Neural crest cell (in vitro differentiated cells): ENCODE data around the gene USP13. TPM values are rescaled to one million over a fixed set of nuclear protein-coding genes. Genes with fewer than 3 reads are reported as not detected.

ENCODE experiments used
- DNase-seq: peaks from one replicate; pipeline ENCODE4 v3.0.0; 2021; ENCODE audit warnings: low read depth, mixed read lengths, low spot score
- H3K27ac Mint-ChIP-seq: one replicate; pipeline ENCODE4 v1.8.0; 2021; ENCODE audit warnings: mild to moderate bottlenecking, mixed read lengths; ENCODE audit not compliant: unreplicated experiment
- H3K27me3 Mint-ChIP-seq: 2 replicates; pipeline ENCODE4 v1.8.0; 2021; ENCODE audit warnings: low read depth, mild to moderate bottlenecking, mixed read lengths
- H3K36me3 Mint-ChIP-seq: 2 replicates; pipeline ENCODE4 v1.8.0; 2021; ENCODE audit warnings: low read depth, mild to moderate bottlenecking, mixed read lengths
- H3K4me1 Mint-ChIP-seq: 2 replicates; pipeline ENCODE4 v1.8.0; 2021; ENCODE audit warnings: mixed read lengths
- H3K4me3 Mint-ChIP-seq: one replicate; pipeline ENCODE4 v1.8.0; 2021; ENCODE audit warnings: mild to moderate bottlenecking, mixed read lengths
- H3K9me3 Mint-ChIP-seq: 2 replicates; pipeline ENCODE4 v1.8.0; 2021; ENCODE audit warnings: mixed read lengths
- total RNA-seq: library from RNA; stranded (reverse); gene quantifications from 2 replicates; pipeline ENCODE4 v1.2.1, GENCODE V29; 2021
- TF ChIP-seq, protein P1 (sequence below): fragments of 200-600 bp; sonication (generic); conservative IDR thresholded peaks from 2 replicates; pipeline ENCODE4 v1.5.0; 2021; ENCODE audit warnings: antibody characterized with exemption, mild to moderate bottlenecking

Gene USP13
- total RNA-seq, 1 donor from 2014 or later, result 26.7 TPM

- Mint-ChIP-seq H3K36me3 (peaks cover 3% of the 10 kb centered on the region), H3K27ac (no peak overlapping the region), H3K9me3 (no peaks in the 10 kb centered on the region), H3K4me1 (peaks cover 22% of the 10 kb centered on the region), H3K4me3 (peak overlapping the region; percentile 80), H3K27me3 (no peaks in the 10 kb centered on the region)
- TF ChIP-seq, protein P1, sequence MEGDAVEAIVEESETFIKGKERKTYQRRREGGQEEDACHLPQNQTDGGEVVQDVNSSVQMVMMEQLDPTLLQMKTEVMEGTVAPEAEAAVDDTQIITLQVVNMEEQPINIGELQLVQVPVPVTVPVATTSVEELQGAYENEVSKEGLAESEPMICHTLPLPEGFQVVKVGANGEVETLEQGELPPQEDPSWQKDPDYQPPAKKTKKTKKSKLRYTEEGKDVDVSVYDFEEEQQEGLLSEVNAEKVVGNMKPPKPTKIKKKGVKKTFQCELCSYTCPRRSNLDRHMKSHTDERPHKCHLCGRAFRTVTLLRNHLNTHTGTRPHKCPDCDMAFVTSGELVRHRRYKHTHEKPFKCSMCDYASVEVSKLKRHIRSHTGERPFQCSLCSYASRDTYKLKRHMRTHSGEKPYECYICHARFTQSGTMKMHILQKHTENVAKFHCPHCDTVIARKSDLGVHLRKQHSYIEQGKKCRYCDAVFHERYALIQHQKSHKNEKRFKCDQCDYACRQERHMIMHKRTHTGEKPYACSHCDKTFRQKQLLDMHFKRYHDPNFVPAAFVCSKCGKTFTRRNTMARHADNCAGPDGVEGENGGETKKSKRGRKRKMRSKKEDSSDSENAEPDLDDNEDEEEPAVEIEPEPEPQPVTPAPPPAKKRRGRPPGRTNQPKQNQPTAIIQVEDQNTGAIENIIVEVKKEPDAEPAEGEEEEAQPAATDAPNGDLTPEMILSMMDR, result no peak
- DNase-seq, result no peak
These were observed 46.2 kb upstream of the USP13 start for GRCh38 chr3:179606534-179607085.

DNA sequence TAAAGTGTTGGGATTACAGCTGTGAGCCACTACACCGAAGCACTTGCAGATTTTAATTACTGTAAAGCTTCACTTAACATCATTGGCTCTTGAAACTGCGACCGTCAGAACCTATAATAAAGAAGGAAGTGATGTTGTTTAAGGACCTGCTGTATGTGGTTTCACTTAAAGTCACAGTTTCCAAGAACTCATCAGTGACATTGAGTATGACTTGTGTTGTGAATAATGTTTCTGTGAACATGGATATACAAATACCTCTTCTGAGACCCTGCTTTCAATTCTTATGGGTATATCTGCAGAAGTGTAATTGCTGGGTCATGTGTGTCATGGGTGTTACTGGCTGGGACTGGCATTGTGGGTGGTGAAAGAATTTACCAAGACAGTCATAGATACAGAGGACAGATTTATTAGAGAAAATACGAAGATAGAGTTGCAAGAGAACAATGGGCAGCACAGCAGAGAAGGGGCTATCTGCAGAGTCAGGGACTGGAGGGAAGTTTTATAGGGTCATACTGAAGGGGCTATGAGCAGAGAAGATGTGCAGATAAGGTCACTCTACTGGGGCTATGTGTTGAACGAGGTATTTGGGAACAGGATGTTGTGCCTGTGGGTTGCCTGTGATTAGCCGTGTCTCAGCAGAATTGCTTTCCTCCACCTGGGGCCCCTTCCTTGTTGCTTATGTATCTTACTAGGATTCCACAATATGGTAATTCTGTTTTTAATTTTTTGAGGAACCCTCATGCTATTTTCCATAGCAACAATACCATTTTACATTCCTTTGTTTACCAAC lies 43.7 kb upstream of the USP13 start:
- TF ChIP-seq, protein P1, result no peak
- H3K27me3 Mint-ChIP-seq, result no peaks in the 10 kb centered on the region
- H3K9me3 Mint-ChIP-seq, result no peaks in the 10 kb centered on the region
- H3K4me3 Mint-ChIP-seq, result peak overlapping the region; percentile 18
- no peak for DNase-seq
- H3K27ac Mint-ChIP-seq, result no peak overlapping the region
- H3K36me3 Mint-ChIP-seq, result peaks cover 3% of the 10 kb centered on the region
- H3K4me1 Mint-ChIP-seq, result peaks cover 22% of the 10 kb centered on the region

- Mint-ChIP-seq H3K36me3 (peaks cover 3% of the 10 kb centered on the region), H3K4me1 (peaks cover 13% of the 10 kb centered on the region), H3K27me3 (no peaks in the 10 kb centered on the region), H3K4me3 (no peak overlapping the region), H3K9me3 (no peaks in the 10 kb centered on the region), H3K27ac (no peak overlapping the region)
- TF ChIP-seq, protein P1, result no peak
- DNase-seq, result no peak
These were observed 42.8 kb upstream of the USP13 start for GRCh38 chr3:179610066-179610465.

DNA sequence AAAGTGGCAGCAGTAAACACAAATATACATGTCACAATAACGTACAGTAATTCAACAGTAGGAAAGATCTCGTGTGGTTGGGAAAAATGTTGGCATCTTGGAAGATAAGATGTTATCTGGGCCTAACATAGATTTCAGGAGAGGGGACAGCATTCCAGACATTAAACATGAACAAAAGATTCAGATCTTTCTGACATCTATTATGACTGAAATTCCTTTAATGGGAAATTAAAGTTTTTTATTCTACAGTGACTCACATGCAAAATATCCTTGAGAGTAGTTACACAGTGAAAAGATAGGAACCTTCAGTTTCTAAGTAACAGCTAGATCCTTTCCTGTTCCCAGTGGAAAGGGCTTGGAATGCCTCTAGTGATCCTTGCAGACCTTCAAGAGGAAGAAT lies 39.0 kb upstream of the USP13 start:
- H3K4me1 Mint-ChIP-seq, result peaks cover 3% of the 10 kb centered on the region
- no peak overlapping the region for H3K4me3 Mint-ChIP-seq
- TF ChIP-seq, protein P1, result no peak
- H3K36me3 Mint-ChIP-seq, result peaks cover 10% of the 10 kb centered on the region
- no peaks in the 10 kb centered on the region for H3K27me3 Mint-ChIP-seq
- DNase-seq, result no peak
- H3K9me3 Mint-ChIP-seq, result no peaks in the 10 kb centered on the region
- H3K27ac Mint-ChIP-seq, result no peak overlapping the region

- H3K27ac Mint-ChIP-seq, result no peak overlapping the region
- H3K4me3 Mint-ChIP-seq, result no peak overlapping the region
- H3K36me3 Mint-ChIP-seq, result peaks cover 16% of the 10 kb centered on the region
- no peak for DNase-seq
- no peaks in the 10 kb centered on the region for H3K27me3 Mint-ChIP-seq
- TF ChIP-seq, protein P1, result no peak
- H3K4me1 Mint-ChIP-seq, result peaks cover 3% of the 10 kb centered on the region
- H3K9me3 Mint-ChIP-seq, result no peaks in the 10 kb centered on the region
These were observed 37.2 kb upstream of the USP13 start for GRCh38 chr3:179615458-179616173.
